ENCODE results near the gene ANAPC1.

Gene ANAPC1

DNA sequence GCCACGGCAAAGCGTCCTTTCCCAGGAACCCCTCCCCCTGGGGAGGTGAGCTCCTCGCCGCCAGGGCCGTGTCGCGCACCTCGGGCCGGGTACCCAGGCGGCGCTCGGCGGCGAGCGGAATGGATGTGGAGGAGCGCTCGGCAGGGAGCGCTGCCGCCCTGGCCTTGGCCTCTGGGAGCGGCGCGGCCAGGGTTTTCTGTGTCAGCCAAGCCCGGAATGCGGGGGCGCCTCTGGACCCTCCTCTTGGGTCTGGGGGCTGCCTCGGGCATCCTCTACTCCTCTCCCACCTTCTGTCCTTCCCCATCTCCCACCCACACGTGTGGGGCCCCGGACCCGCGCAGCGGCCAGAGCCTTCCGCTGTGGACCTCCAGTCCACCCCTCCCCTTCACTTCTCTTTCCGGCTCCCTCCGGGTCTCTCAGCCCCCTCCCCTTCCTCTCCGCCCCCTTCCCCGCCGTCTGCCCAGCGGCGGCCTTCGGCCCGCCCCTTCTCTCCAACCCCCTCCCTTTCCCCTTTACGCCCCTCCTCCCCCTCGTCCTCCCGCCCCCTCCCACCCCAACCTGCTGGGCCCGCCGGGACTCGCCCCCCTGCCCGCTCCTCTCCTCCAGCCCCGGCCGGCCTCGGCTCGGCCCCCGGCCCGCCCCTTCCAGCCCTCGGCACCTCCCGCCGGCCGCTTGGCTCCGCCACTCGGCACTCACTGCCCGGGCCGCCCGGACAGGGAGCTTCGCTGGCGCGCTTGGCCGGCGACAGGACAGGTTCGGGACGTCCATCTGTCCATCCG, 14.1 kb upstream of the ANAPC1 start, which contains the start of gene MERTK:
Gene MERTK, plus strand, starts transcription at position 684 of the 779 bp plus-strand sequence. CDS start 129 bp downstream, outside the sequence.
- H3K4me3 ChIP-seq (ENCODE audit: low read depth in 1 of 2, low read length in 2 of 2), result peak within 1 kb of the TSS; percentile 31 to 69; a peak in 3 of 4 replicates
- no peaks in the 10 kb centered on the region for H3K9me3 ChIP-seq (ENCODE audit: insufficient read depth, low read length, severe bottlenecking)
- H2AFZ ChIP-seq (ENCODE audit: low read depth, low read length), result peak within 1 kb of the TSS; percentile 82
- DNase-seq (peak; percentile 77), ATAC-seq (ENCODE audit: insufficient read depth, low read depth) (peak; percentile 87)
- H3K4me2 ChIP-seq (ENCODE audit: insufficient read depth, low read length), result peak within 1 kb of the TSS; percentile 95
- no peaks in the 10 kb centered on the region for H3K79me2 ChIP-seq (ENCODE audit: insufficient read depth, low read length)
- peaks cover 23% of the 10 kb centered on the region for H3K4me1 ChIP-seq (ENCODE audit: insufficient read depth, low read length)
- peak within 1 kb of the TSS; percentile 41 for H3K27ac ChIP-seq (ENCODE audit: low read length)
- peak within 1 kb of the TSS; percentile 68 for H3K9ac ChIP-seq (ENCODE audit: low read depth, low read length)
- no peaks in the 10 kb centered on the region for H3K36me3 ChIP-seq (ENCODE audit: insufficient read depth, low read length)
- H4K20me1 ChIP-seq (ENCODE audit: insufficient read depth, low read length), result no peaks in the 10 kb centered on the region
- no peaks in the 10 kb centered on the region for H3K27me3 ChIP-seq (ENCODE audit: insufficient read depth, low read length, poor library complexity)
- no peak for TF ChIP-seq EZH2 (IDR thresholded peaks at IDR 0.05; ENCODE audit: borderline replicate concordance, low read depth, low read length, severe bottlenecking)
- TF ChIP-seq CTCF (IDR thresholded peaks at IDR 0.05; ENCODE audit: borderline replicate concordance, extremely low read depth, low read length, poor library complexity, severe bottlenecking), result peak; percentile 70

DNA sequence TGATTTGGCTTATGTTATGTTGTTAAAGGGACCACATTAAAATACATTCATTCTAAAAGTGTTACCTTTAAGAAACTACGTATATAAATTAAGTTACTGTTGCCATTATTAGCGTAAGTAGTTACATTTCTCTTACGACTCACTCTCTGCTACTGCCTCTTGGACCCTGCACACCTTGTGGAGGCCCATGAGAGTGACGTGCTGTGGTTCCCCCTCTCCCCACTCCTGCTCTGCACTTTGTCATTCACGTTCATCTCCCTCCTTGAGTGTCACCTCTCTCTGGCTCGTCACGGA, 13.6 kb upstream of the ANAPC1 start:
- TF ChIP-seq EZH2 (IDR thresholded peaks at IDR 0.05; ENCODE audit: borderline replicate concordance, low read depth, low read length, severe bottlenecking) (no peak), CTCF (IDR thresholded peaks at IDR 0.05; ENCODE audit: borderline replicate concordance, extremely low read depth, low read length, poor library complexity, severe bottlenecking) (no peak)
- no peaks in the 10 kb centered on the region for H3K27me3 ChIP-seq (ENCODE audit: insufficient read depth, low read length, poor library complexity)
- H3K79me2 ChIP-seq (ENCODE audit: insufficient read depth, low read length), result no peaks in the 10 kb centered on the region
- peaks cover 23% of the 10 kb centered on the region for H3K4me1 ChIP-seq (ENCODE audit: insufficient read depth, low read length)
- H3K36me3 ChIP-seq (ENCODE audit: insufficient read depth, low read length), result no peaks in the 10 kb centered on the region
- peak overlapping the region; percentile 68 for H3K9ac ChIP-seq (ENCODE audit: low read depth, low read length)
- H3K4me2 ChIP-seq (ENCODE audit: insufficient read depth, low read length), result peak overlapping the region; percentile 95
- peak; percentile 70; the same call in 2 of the 3 replicates for ATAC-seq (ENCODE audit: insufficient read depth, low read depth)
- H3K27ac ChIP-seq (ENCODE audit: low read length), result peak overlapping the region; percentile 41
- no peak for DNase-seq
- no peaks in the 10 kb centered on the region for H4K20me1 ChIP-seq (ENCODE audit: insufficient read depth, low read length)
- H3K9me3 ChIP-seq (ENCODE audit: insufficient read depth, low read length, severe bottlenecking), result no peaks in the 10 kb centered on the region
- H3K4me3 ChIP-seq (ENCODE audit: low read depth in 1 of 2, low read length in 2 of 2), result peak overlapping the region; percentile 31 to 69; a peak in 3 of 4 replicates
- H2AFZ ChIP-seq (ENCODE audit: low read depth, low read length), result peak overlapping the region; percentile 77

- no peak overlapping the region for H3K9ac ChIP-seq (ENCODE audit: low read depth, low read length)
- no peak overlapping the region; the same call in 1 of the 2 replicates for H2AFZ ChIP-seq (ENCODE audit: low read depth, low read length)
- peaks cover 23% of the 10 kb centered on the region for H3K4me1 ChIP-seq (ENCODE audit: insufficient read depth, low read length)
- no peaks in the 10 kb centered on the region for H3K36me3 ChIP-seq (ENCODE audit: insufficient read depth, low read length)
- no peaks in the 10 kb centered on the region for H3K9me3 ChIP-seq (ENCODE audit: insufficient read depth, low read length, severe bottlenecking)
- no peaks in the 10 kb centered on the region for H3K27me3 ChIP-seq (ENCODE audit: insufficient read depth, low read length, poor library complexity)
- H4K20me1 ChIP-seq (ENCODE audit: insufficient read depth, low read length), result no peaks in the 10 kb centered on the region
- ATAC-seq (ENCODE audit: insufficient read depth, low read depth) (no peak), DNase-seq (no peak)
- no peaks in the 10 kb centered on the region for H3K79me2 ChIP-seq (ENCODE audit: insufficient read depth, low read length)
- H3K4me2 ChIP-seq (ENCODE audit: insufficient read depth, low read length), result peak overlapping the region; percentile 95; the same call in 1 of the 2 replicates
- H3K27ac ChIP-seq (ENCODE audit: low read length), result no peak overlapping the region
- TF ChIP-seq EZH2 (IDR thresholded peaks at IDR 0.05; ENCODE audit: borderline replicate concordance, low read depth, low read length, severe bottlenecking), result no peak
- TF ChIP-seq CTCF (IDR thresholded peaks at IDR 0.05; ENCODE audit: borderline replicate concordance, extremely low read depth, low read length, poor library complexity, severe bottlenecking), result no peak
- no peak overlapping the region for H3K4me3 ChIP-seq (ENCODE audit: low read depth in 1 of 2, low read length in 2 of 2)
These were observed 12.6 kb upstream of the ANAPC1 start for GRCh38 chr2:111896576-111896975.
